Neural cell (in vitro differentiated cells): ENCODE data around the gene OR8I2. TPM values are rescaled to one million over a fixed set of nuclear protein-coding genes. Genes with fewer than 3 reads are reported as not detected.

Source experiments
- polyA plus RNA-seq: library from polyadenylated mRNA; depleted of rRNA; stranded (reverse); fragments of >200 nt; gene quantifications from 2 replicates; pipeline ENCODE4 v1.2.3, GENCODE V29; 2014
- small RNA-seq, 3 experiments: library from RNA; depleted of rRNA; stranded (forward); fragments of <200 nt; gene quantifications; one replicate each; pipeline ENCODE3, GENCODE V24; 2012

OR8I2 gene
- polyA plus RNA-seq, 1 donor from 2014 or later, result not detected

Small RNA genes lying within 50 kb of the gene (small RNA-seq; reads per million reads assigned to genes)
- 0 reads per million in 3 experiments for gene OR8I4P

Other genes starting within 250 kb of the OR8I2 start
- not detected in 2 replicates for gene TRIM51, start 210.0 kb upstream of the OR8I2 start, polyA plus RNA-seq
- gene OR5W2, start 178.7 kb upstream of the OR8I2 start, polyA plus RNA-seq, result not detected in 2 replicates
- not detected in 2 replicates for gene OR5I1, start 156.9 kb upstream of the OR8I2 start, polyA plus RNA-seq
- gene OR10AG1, start 123.4 kb upstream of the OR8I2 start, polyA plus RNA-seq, result not detected in 2 replicates
- gene OR5F1, start 98.7 kb upstream of the OR8I2 start, polyA plus RNA-seq, result not detected in 2 replicates
- gene OR5AS1, start 65.7 kb upstream of the OR8I2 start, polyA plus RNA-seq, result not detected in 2 replicates
- gene OR8H2, start 10.4 kb downstream of the OR8I2 start, polyA plus RNA-seq, result not detected in 2 replicates
- not detected in 2 replicates for gene OR8H3, start 29.1 kb downstream of the OR8I2 start, polyA plus RNA-seq
- gene OR8J3, start 46.9 kb downstream of the OR8I2 start, polyA plus RNA-seq, result not detected in 2 replicates
- gene OR8K5, start 67.0 kb downstream of the OR8I2 start, polyA plus RNA-seq, result not detected in 2 replicates
- not detected in 2 replicates for gene OR5J2, start 83.3 kb downstream of the OR8I2 start, polyA plus RNA-seq
- not detected in 2 replicates for gene OR5T2, start 140.9 kb downstream of the OR8I2 start, polyA plus RNA-seq
- not detected in 2 replicates for gene OR5T3, start 158.9 kb downstream of the OR8I2 start, polyA plus RNA-seq
- not detected in 2 replicates for gene OR5T1, start 180.8 kb downstream of the OR8I2 start, polyA plus RNA-seq
- not detected in 2 replicates for gene OR8H1, start 198.9 kb downstream of the OR8I2 start, polyA plus RNA-seq
- not detected in 2 replicates for gene OR8K3, start 221.8 kb downstream of the OR8I2 start, polyA plus RNA-seq